ENCODE results near the gene RERE.

GRCh38 chr1:8745749-8746390 lies 71.6 kb downstream of the RERE start:
- TF ChIP-seq ZFX (IDR thresholded peaks at IDR 0.05) (no peak), CTCF (conservative IDR thresholded peaks at IDR 0.05) (no peak)

All from C4-2B (cell line).